Measurements from ENCODE around the gene WNT5A.
"Not testable (repeated sequence)": the region's sequence is repeated elsewhere in the genome, so short reads cannot be mapped to it uniquely, and the experiment has no call there.

The WNT5A gene

DNA sequence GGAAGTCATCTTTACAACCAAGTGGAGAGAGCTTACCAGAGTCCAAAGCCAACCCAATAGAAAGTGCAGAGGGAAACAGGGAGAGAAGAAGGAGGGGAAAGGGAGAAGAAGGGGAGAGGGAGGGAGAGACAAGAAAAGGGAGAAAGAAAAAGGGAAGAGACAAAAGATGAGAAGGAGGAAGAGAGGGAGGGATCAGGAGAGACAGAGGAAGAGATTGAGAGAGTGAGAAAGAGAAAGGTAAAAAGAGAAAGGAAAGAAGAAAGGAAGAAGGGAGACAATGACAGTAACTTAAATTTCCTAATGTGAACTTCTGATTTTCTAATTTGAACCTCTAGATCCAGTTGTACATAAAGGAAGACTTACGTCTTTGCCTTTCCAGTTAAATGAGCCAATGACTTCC lies 20.7 kb upstream of the WNT5A start:
- DNase-seq (ENCODE audit: low read depth in 2 of 2, low spot score in 1 of 2) = no peak

DNA sequence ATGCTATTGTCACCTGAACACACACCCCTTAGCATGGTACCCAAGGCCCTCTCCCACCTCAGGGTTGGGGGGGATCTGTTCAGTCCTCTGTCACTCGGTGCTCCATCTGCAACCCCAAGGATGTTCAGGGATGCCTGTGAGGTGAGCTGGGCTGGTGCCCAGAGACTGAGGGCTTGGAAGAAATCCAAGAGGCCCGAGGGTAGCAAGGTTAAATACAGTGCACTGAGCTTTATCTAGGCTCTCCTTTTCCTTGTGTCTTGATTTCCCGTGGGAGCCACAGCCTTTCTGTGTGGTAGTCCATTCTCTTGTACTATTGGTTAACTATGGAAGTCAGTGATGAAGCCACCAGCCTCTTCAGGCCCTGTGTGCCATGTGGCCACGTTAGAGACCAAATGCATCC lies 18.7 kb upstream of the WNT5A start:
- DNase-seq (ENCODE audit: low read depth in 2 of 2, low spot score in 1 of 2) = no peak

DNA sequence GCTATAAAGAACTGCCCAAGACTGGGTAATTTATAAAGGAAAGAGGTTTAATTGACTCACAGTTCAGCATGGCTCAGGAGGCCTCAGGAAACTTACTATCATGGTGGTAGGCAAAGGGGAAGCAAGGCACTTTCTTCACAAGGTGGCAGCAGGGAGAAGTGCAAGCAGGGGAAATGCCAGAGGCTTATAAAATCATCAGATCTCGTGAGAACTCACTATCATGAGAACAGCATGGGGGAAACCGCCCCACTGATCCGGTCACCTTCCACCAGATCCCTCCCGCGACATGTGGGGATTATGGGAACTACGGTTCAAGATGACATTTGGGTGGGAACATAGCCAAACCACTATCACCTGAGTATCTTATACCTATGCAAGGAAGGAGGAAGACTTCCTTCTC lies 18.0 kb upstream of the WNT5A start:
- DNase-seq (ENCODE audit: low read depth in 2 of 2, low spot score in 1 of 2) = not testable (repeated sequence)

DNA sequence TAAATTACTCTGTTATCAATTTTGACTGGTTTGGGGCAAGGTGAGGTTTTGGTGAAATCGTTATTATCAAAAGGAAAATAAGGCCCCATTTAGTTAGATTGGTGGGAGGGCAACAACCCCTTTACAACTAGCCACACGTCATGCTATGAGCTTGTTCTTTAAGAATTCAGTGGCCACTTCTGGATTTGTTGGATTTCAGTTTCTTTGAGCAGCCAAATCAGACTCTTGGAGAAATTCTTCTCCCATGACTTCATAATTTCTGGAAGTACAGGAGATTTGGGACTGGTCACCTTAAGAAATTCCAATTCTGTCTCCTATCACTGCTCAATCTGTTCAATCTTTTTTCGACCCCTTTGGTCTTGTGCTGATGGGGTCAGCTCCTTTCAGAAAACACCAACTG lies 14.8 kb upstream of the WNT5A start:
- DNase-seq (ENCODE audit: low read depth in 2 of 2, low spot score in 1 of 2) = no peak

DNA sequence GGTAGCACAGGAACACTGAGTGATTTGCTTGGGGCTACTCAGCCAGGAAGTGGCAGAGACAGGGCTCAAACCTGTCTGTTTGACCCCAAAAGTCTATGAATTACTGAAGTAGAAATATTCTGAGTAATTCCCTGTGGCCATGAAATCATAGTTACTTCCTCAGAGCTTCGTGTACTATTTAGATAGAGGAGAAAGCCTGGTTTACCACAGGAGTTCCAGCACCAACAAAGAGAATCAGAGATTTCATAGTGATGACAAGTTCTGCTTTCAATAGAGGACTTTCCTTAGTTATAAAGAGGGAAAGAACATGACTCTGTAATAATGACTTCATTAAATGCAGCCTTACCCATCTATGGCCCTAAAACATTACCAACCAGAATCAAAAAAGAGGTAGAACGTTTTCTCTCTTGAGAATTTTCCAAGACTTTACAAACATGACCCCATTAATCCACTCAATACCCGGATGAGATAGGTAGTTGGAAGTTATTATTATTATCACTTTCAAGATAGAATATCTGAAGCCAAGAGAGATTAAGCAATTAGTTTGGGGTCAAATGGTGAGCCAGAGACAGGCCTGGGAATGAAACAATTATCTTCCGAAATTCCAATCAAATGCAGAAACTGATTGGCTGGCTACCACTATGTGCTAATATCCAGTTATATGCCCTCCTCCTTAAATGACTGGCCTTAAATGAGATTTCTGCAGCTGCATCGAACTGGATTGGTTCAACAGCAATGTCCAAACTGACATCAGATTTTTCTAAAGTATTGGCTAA lies 13.6 kb upstream of the WNT5A start:
- no peak for DNase-seq (ENCODE audit: low read depth in 2 of 2, low spot score in 1 of 2)

DNA sequence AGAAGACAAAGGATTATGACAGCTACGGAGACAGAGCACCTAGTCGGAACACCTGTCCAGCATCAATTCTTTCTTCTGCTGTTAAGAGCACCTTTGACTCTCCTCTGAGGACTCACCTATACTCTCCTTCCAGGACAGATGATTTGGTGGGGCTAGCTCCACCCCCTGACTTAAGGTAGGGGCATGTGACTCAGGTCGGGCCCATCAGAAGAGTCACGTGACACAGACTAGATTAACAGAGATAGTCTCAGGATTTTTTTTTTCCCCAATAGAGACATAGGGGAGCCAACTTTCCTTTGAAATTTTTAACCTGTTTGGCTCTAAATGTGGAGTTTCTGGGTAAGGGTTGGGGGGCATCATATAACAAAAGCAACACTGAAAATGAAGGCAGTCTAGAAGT lies 11.4 kb upstream of the WNT5A start:
- no peak for DNase-seq (ENCODE audit: low read depth in 2 of 2, low spot score in 1 of 2)

DNA sequence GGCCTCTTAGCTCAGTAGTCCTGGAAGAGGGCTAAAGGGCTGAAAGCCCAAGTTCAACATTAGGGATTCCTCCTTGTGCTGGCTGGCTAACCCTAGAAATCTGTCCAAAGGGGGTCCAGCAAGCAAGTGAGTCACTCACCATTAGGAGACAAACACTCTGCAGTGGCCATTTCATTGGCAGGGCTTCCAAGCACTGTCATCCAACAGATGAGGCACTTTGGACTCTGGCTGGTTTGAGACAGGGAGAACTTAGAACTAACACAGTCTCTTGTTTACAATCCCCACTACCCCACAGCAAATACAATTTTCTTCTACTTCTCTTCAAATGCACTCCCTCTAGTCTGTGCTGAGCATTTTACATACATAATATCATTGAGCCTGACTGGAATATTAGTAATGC lies 10.1 kb upstream of the WNT5A start:
- no peak for DNase-seq (ENCODE audit: low read depth in 2 of 2, low spot score in 1 of 2)

DNA sequence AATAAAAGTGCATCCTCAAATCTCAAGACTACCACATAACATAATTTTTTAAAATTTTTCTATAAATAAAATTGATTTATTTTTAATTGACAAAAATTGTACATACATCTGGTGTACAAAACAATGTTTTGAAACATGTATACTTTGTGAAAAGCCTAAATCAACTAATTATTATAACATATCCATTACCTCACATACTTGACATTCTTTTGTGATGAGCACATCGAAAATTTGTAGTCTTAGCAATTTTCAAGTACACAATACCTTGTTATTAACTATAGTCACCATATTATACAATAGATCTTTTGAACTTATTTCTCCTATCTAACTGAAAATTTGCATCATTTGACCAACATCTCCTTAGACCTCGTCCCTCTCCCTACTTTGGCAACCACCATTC lies 7.9 kb upstream of the WNT5A start:
- no peak for DNase-seq (ENCODE audit: low read depth in 2 of 2, low spot score in 1 of 2)

DNA sequence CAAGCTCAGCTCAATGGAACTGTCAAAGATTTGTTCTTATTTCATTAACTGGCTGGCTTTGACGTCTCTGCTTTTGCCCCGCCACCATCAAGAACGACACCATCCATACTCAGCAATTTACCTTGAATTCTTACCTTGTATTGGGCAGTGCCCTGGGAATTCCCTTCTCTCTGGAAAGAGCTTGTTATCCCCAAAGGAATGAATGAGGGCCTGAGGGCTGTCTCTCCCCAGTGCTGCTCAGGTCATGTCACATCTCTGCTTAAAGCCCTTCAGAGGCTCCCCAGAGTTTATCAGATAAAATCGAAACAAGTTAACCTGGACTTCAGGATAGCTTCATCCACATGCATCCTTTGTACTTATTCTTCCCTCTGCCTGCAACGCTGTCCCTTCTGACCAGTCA lies 5.9 kb upstream of the WNT5A start:
- no peak for DNase-seq (ENCODE audit: low read depth in 2 of 2, low spot score in 1 of 2)

DNA sequence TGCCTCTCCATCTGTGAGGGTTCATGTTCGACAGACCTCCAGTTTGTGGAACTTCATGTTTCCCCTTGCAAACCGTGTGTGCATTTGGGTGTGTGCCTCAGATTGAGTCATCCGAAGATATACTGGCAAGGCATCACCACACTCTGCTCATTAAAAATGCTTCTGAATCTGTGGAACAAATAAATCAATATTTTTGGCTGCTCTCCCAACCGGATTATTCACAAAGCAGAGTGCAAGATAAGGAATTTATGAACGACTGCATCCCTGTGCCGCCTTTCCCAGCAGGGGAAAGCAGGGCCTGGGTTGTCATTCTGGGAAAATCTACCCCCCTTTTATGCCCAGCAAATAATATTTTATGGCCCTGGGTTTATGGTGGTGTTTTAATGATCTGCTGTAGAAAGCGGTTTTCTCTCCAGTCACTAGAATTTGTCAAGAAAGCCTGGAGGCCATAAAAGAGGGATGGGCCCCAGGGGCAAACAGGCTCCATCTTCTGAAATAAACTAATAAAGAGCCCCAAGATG lies 4.2 kb upstream of the WNT5A start:
- no peak for DNase-seq (ENCODE audit: low read depth in 2 of 2, low spot score in 1 of 2)

DNA sequence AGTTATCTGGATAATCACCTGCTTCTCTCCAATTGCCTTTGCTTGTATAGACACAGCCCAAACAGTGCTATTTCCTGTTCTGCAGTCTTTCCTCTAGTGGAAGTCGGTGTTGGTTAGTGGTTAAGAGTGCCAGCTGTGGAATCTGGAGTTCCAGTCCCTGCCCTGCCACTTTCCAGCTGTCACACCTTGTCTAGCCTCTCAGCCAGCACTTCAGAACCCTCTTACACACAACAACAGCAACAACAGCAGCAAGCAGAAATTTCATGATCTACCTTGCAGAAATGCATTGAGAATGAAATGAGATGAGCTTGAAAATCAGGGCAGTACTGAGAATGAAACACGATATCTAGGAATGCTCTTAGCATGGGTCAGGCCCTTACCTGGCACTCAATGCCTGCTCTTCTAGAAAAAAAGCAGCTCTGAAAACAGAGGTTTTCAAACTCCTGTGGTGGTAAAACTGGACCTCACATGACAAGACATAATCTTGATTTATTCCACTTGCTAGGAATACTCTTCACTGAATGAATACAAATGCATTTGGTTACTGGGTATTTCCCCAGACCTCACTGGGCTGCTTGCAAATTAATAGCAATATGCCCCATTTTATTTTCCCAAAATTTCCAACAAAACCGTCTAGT lies 3.3 kb upstream of the WNT5A start:
- DNase-seq (ENCODE audit: low read depth in 2 of 2, low spot score in 1 of 2) = no peak

DNA sequence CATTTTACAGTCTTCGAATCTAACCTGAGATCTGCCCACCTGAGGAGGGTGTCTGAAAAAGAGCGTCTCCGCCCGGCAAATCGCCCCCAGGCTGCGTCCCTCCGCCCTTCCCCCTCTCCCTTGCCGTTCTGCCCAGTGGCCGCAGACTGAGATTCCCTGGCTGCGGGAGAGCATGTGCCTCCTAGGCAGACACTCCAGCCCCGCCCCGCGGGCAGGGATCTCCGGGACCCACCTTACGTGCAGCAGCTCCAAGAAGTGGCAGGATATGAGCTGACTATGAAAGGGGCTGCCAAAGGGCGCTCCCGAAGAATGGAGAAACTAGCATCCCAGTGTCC lies 2.7 kb upstream of the WNT5A start:
- no peak for DNase-seq (ENCODE audit: low read depth in 2 of 2, low spot score in 1 of 2)

DNA sequence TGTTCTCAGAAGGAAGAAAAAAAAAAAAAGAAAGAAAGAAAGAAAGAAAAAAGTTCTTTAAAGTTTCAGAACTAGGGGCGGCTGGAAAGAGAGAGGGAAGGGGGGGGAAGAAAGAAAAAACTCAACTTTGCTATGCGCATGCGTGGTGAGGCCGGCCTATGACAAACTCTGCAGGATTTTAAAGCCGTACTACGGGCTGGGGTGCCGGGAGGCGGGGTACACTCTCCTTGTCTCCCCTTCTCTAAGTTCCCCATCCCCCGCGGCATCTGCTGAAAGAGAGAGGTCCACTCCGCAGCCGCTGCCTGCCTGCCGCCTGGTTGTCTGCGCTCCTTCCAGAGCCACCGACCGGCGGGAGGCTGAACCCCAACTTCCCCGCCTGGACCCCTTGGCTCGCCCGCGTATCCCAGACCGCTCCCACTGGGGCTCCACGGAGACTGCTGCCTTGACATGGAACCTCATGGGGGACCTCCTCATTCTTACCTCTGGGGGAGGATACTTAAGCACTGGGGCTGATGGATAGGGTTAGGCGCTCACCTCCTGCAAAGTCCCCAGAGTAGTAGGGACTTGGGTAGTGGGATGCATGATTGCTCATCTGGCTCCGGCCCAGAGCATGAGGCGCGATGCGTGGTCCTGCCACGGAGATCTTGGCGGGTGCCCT lies 1.4 kb upstream of the WNT5A start:
- no peak for DNase-seq (ENCODE audit: low read depth in 2 of 2, low spot score in 1 of 2)

DNA sequence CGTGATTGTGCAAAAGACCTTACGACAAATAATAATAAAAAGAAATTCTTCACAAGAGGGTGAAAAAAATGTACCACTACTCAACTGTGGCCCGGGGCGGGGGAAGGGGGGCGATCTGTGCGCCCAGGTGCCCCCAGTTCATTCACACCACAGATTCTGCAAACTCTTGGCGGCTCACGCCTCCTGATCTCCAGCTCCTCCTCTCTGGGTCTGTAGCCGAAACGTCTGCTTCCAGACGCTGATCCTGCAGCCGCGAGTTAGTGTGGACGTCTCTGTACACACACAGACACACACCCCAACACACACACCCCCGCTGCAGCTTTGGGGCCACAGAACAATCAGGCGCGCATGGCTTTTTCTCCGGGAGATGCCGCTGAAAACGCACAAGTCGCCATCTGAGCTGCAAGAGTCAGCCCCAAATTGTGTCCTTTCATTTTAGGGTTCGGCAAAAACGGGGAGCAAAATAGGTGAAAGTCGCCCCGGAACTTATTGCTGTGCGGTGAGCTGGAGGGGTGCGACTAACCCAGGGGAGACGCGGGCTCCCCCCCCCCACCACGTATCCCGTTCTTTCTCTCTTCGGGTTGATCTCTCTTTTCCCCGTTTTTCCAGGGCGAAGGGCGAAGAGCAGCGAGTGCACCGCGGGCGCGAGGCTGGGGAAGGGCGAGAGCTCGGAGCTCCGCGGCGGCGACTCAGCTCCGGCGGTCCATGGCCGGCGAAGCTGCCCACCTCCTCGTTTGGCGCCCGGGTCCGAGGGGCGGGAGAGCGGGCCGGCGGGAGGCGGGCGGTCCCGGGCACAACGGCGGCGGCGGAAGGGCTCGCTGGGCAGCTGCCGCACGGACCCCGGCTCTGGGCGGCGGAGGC lies 505 bp upstream of the WNT5A start:
- no peak for DNase-seq (ENCODE audit: low read depth in 2 of 2, low spot score in 1 of 2)

DNA sequence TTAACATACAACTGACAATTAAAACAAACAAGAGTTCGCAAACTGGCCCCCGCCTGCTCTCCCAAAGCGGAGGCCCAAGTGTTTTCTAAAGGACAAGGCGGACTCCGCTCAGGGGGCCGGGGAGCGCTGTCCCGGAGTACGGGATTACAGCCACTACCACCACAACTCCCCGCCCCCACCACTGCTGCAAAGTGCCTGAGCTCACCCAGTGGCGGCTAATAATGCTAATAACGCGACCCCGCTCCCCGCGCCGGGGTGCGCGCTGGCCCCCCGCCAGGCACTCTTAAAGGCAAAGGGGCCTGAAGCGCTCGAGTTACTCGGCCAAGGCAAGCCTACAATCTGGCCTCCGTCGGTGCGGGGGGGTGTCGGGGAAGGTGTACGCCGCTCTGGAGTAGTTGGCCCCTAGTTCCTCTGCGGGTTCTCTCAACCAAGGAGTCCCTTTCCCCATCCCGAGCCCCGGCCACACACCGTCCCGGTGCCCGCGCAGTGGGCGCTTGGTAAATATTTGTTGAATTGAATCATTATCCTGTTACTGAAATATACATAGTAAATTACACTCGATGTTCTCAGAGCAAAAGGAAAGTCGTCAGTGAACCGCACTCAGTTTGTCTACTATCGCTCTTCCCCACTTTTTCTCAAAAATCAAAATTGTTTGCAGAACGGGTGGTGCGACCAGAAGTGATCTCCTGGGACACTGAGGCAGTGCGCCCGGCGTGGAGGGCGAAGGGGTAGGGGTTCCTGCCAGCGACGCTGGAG lies 827 bp downstream of the WNT5A start:
- no peak for DNase-seq (ENCODE audit: low read depth in 2 of 2, low spot score in 1 of 2)

DNA sequence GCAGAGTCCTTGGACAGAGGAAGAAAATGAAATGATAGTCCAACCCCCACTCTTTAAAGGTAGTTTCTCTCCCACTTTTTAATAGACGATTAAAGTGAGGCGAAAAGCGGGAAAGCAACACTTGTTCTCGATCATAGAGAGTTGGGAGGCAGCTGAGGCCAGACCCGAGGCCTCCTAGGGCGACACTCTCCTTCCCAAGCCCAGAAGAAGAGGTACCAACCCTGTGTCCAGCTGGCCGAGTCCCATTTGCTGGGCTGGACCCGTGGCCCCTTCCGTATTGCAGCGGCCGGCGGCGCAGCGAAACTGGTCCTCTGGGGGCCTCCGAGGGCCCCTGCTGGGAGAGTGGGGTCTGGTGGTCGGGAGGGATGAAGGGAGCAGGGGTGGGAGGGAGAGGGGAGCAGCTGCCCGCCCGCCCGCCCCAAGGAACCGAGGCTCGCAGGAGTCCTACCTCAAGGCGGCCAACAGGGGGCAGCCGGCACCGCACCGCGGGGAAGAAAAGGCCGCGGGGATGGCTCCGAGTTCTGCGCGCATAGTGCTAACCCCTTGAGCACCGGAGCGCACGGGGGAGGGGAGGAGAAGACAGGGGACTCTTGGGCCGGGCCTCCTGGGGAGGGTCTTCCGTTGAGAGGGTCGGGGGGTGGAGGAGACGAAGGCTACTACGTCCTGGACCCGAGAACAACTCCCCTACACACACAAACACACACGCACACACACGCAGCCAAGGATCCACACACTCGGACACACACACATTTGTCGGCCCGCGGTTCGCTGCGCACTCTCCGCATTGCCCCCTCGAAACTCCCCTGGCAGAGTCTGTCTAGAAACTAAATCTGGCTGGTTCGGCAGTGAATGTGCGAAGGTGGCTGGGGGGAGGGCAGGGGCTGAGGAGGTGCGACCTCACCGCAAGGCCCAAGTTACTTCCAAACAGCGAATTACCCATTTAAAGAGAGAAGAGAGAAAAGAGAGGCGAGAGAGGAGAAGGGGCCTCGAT lies 2.0 kb downstream of the WNT5A start:
- DNase-seq (ENCODE audit: low read depth in 2 of 2, low spot score in 1 of 2) = no peak

DNA sequence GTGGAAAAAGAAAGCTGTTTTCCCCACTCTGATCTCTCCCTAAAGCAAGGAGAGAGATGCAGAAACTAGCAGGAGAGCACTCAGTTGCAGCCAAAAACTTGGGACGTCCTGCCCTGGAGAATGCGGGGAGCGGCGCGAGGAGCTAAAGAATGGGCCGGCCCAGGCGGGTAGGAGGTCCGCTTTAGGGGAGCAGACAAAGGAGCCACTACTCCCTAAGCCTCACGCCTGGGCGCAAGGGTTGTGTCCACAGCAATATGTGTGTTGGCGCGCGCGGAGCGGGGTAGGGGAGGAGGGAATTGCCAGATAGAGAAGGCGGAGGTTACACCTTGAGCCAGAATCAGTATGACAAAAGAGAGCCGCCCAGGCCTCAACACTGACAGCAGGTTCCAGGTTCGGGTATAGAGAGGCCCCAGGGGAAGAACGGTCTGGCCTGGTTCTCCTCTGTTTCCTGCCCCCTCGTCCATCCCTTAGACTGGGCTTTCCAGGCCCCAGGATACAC lies 2.9 kb downstream of the WNT5A start:
- no peak for DNase-seq (ENCODE audit: low read depth in 2 of 2, low spot score in 1 of 2)

DNA sequence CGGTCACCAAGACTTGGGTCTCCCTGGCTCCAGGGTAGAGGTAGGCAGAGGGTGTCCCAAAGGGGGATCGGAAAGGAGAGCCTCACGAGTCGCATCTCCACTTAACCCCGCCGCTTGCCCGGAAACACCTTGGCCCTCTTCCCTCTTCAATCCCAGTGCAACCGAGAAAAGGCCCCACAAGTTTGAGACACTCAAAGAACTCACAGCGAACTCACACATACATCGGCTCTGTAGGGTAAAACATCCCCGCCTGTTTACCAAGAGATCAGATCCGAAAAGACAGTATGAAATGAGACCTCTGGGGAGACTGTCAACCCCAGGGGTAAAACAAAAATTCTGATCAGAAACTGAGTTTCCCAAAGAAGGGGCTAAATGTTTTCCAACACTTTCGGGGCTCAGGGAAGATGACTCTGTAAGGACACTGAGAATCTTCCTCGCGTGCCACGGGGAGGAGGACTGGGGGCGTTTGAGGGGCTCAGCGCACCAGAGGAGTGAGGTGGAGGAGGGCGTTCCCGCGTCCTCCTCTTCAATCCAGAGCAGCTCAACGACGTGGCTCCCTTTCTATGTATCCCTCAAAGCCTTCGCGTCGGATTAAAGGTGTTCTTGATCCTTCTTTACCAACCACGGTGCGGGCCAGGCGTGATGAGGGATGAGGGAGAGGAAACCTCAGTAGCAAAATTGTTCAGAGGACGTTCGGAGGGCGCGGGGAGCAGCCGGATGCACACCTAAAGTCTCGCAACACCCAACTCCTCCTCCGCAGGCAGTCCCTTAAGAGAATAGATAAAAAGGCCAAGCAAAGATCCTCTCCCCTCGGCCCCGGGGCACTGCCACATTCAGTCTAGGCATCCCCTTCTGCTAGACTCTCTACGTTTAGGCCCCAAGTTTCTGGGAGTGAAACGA lies 3.7 kb downstream of the WNT5A start:
- DNase-seq (ENCODE audit: low read depth in 2 of 2, low spot score in 1 of 2) = no peak

All from stimulated activated CD8-positive, alpha-beta memory T cell treated with anti-CD3 and anti-CD28 coated beads, Interleukin-4, amount 100 ng/mL, for 4 hours (primary cell).